ENCODE measurements around the gene CEACAM4. TPM values are rescaled to one million over a fixed set of nuclear protein-coding genes. Genes with fewer than 3 reads are reported as not detected.
A peak's percentile ranks its signal among the peaks of the same experiment; 100 is the strongest.

The CEACAM4 gene
- polyA plus RNA-seq, 4 donors = 0.06 to 0.39 TPM; not detected in 2

DNA sequence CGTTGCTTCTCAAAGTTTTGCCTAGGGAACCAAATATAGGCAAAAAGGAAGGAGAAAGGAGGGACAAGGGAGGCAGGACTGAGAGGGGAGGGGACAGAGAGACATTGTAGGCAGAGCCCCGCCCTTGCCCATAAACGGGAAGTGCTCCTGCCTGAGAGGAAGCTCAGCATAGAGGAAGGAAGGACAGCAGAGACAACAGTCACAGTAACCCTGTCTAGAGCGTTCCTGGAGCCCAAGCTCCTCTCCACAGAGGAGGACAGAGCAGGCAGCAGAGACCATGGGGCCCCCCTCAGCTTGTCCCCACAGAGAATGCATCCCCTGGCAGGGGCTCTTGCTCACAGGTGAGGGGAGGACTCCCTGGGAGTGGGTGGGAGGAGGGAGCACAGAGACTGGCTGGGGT is 50.9 kb downstream of the CEACAM4 start, which contains the start of gene CEACAM21:
CEACAM21 (plus strand) TSS at position 169 of the 400 bp plus-strand sequence; CDS start at position 278, 109 bp downstream.
- WGBS, 3 donors = 17 to 20% (median 19%) methylated on average over 4 of the region's 4 CpGs

DNA sequence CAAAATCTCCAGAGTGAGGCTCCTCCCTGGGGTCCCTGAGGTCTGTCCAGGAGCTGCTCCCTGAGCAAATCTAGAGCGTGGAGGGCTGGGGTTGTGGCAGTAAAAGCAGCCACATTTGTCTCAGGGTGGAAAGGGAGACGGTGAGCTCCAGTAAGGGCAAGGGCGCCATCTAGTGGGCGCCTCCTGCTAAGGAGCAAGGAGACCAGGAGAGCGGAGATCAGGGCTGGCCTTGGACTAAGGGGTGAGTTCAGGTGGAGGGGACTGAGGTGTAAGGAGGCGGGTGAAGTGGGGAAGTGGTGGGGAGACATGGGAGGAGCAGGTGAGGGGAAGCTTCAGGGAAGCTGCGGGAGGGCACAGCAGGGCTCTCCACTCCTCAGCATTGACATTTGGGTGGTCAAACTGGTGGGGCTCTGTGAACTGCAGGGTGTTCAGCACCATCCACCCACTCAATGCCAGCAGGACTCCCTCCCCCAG is 56.2 kb downstream of the CEACAM4 start:
- H3K4me1 ChIP-seq (ENCODE audit: control insufficient read depth in 3 of 3, insufficient read depth in 2 of 3, low read depth in 1 of 3, low read length in 2 of 3) = no peaks in the 10 kb centered on the region
- DNase-seq (peak; percentile 76 to 86), FAIRE-seq (no peak)
- H3K4me3 ChIP-seq (ENCODE audit: low read depth in 1 of 3, low read length in 3 of 3) = no peak overlapping the region
- H3K9me3 ChIP-seq (ENCODE audit: control insufficient read depth in 2 of 2, insufficient read depth in 1 of 2, low read depth in 1 of 2, low read length in 1 of 2) = peaks cover 0 to 3% of the 10 kb centered on the region in 2 donors
- H3K27ac ChIP-seq (ENCODE audit: low read depth in 1 of 3, low read length in 2 of 3) = no peak overlapping the region
- 2 to 3% (median 3%) methylated on average over 6 to 7 of the region's 7 CpGs for WGBS, 3 donors
- H3K27me3 ChIP-seq (ENCODE audit: control insufficient read depth in 3 of 3, insufficient read depth in 3 of 3, low read length in 3 of 3) = peaks cover 0 to 24% (median 0%) of the 10 kb centered on the region in 3 donors
- H3K36me3 ChIP-seq (ENCODE audit: control insufficient read depth in 3 of 3, insufficient read depth in 2 of 3, low read depth in 1 of 3, low read length in 3 of 3) = no peaks in the 10 kb centered on the region

More for the DNA sequence above, 50.9 kb downstream of the CEACAM4 start, which contains the start of gene CEACAM21:
- peaks cover 0 to 7% of the 10 kb centered on the region in 2 donors for H3K9me3 ChIP-seq (ENCODE audit: control insufficient read depth in 2 of 2, insufficient read depth in 1 of 2, low read depth in 1 of 2, low read length in 1 of 2)
- H3K4me1 ChIP-seq (ENCODE audit: control insufficient read depth in 3 of 3, insufficient read depth in 2 of 3, low read depth in 1 of 3, low read length in 2 of 3) = no peaks in the 10 kb centered on the region
- FAIRE-seq = no peak
- no peak within 1 kb of the TSS for H3K4me3 ChIP-seq (ENCODE audit: low read depth in 1 of 3, low read length in 3 of 3)
- H3K36me3 ChIP-seq (ENCODE audit: control insufficient read depth in 3 of 3, insufficient read depth in 2 of 3, low read depth in 1 of 3, low read length in 3 of 3) = no peaks in the 10 kb centered on the region
- peak in 1 of 2 donors; percentile 35 for DNase-seq
- H3K27ac ChIP-seq (ENCODE audit: low read depth in 1 of 3, low read length in 2 of 3) = peak within 1 kb of the TSS in 1 of 3 donors; percentile 52
- peaks cover 0 to 17% (median 0%) of the 10 kb centered on the region in 3 donors for H3K27me3 ChIP-seq (ENCODE audit: control insufficient read depth in 3 of 3, insufficient read depth in 3 of 3, low read length in 3 of 3)

DNA sequence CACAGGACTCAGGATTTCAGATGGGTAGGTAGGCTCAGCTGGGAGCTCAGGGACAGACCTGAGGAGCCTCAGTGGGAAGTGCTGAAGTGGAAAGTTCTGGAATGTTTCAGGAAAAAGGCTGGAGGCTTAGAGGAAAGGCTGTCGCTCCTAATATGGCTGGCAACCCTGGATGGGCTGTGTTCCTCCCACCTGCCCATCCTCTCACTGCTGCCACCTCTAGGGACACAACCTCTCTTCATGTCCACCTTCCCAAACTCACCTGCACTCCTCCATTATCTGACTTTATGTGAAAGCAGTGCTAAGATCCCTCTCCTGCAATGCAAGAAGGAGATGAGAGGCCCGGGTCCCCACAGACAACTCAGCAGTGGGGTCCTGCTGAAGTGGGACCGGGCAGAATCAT is 56.7 kb downstream of the CEACAM4 start:
- DNase-seq (no peak), FAIRE-seq (no peak)
- peaks cover 0 to 29% (median 0%) of the 10 kb centered on the region in 3 donors for H3K27me3 ChIP-seq (ENCODE audit: control insufficient read depth in 3 of 3, insufficient read depth in 3 of 3, low read length in 3 of 3)

DNA sequence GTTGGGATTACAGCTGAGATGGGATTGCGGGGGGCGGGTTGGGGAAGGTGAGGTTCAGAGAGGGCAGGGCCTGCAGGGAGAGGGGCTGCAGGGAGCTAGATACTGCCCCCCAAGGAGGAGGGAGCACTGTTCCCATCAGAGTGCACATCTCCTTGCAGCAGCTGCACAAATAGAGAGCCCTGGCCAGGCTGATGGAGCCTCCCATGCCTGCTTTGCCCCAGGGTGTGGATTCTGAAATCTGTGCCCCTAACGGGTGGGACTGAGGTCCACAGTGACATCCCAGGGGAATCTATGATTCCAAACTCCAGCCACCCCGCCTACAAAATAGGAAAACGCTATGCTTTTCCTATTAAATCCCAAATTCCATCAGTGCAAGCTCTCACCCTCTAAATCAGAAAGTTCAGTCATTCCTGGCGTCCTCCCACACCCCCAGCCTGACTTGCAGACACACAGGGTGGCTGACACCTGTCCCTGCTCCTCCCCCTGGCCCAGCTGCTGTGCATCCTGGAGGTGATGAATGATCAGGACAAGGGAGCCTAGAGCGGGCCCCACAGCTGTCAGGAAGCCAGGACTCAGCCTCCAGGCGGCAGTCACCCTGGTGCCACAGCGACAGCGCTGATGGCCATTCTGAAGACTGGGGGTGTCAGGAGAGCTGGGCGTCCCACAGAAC is 57.3 kb downstream of the CEACAM4 start:
- DNase-seq (no peak), FAIRE-seq (no peak)
- H3K4me1 ChIP-seq (ENCODE audit: control insufficient read depth in 3 of 3, insufficient read depth in 2 of 3, low read depth in 1 of 3, low read length in 2 of 3) = peaks cover 0 to 3% (median 0%) of the 10 kb centered on the region in 3 donors
- no peaks in the 10 kb centered on the region for H3K36me3 ChIP-seq (ENCODE audit: control insufficient read depth in 3 of 3, insufficient read depth in 2 of 3, low read depth in 1 of 3, low read length in 3 of 3)
- H3K4me3 ChIP-seq (ENCODE audit: low read depth in 1 of 3, low read length in 3 of 3) = no peak overlapping the region
- H3K9me3 ChIP-seq (ENCODE audit: control insufficient read depth in 2 of 2, insufficient read depth in 1 of 2, low read depth in 1 of 2, low read length in 1 of 2) = peaks cover 0 to 3% of the 10 kb centered on the region in 2 donors
- peaks cover 0 to 35% (median 0%) of the 10 kb centered on the region in 3 donors for H3K27me3 ChIP-seq (ENCODE audit: control insufficient read depth in 3 of 3, insufficient read depth in 3 of 3, low read length in 3 of 3)
- no peak overlapping the region for H3K27ac ChIP-seq (ENCODE audit: low read depth in 1 of 3, low read length in 2 of 3)
- WGBS, 3 donors = 56 to 58% (median 57%) methylated on average over 11 of the region's 11 CpGs

More for the DNA sequence above, 56.7 kb downstream of the CEACAM4 start:
- WGBS, 3 donors = 53 to 63% (median 57%) methylated on average over 3 of the region's 3 CpGs
- Histone ChIP-seq H3K4me1 (ENCODE audit: control insufficient read depth in 3 of 3, insufficient read depth in 2 of 3, low read depth in 1 of 3, low read length in 2 of 3) (peaks cover 0 to 1% (median 0%) of the 10 kb centered on the region in 3 donors), H3K27ac (ENCODE audit: low read depth in 1 of 3, low read length in 2 of 3) (no peak overlapping the region), H3K4me3 (ENCODE audit: low read depth in 1 of 3, low read length in 3 of 3) (no peak overlapping the region), H3K36me3 (ENCODE audit: control insufficient read depth in 3 of 3, insufficient read depth in 2 of 3, low read depth in 1 of 3, low read length in 3 of 3) (no peaks in the 10 kb centered on the region), H3K9me3 (ENCODE audit: control insufficient read depth in 2 of 2, insufficient read depth in 1 of 2, low read depth in 1 of 2, low read length in 1 of 2) (peaks cover 0 to 3% of the 10 kb centered on the region in 2 donors)

Other genes with a start within 250 kb of the CEACAM4 start
- 10 to 100 TPM in 3 of 4 donors, 1 to 10 TPM in 1; 9.4 to 36.4 (median 18.3) TPM for gene EXOSC5, start 229.7 kb downstream of the CEACAM4 start, polyA plus RNA-seq
- gene BCKDHA, start 229.3 kb downstream of the CEACAM4 start, polyA plus RNA-seq = 10 to 100 TPM; 19.9 to 34.0 (median 24.8) TPM
- 100 to 1,000 TPM in 1 of 4 donors, 10 to 100 TPM in 3; 27.5 to 125 (median 53.8) TPM for gene B3GNT8, start 199.7 kb downstream of the CEACAM4 start, polyA plus RNA-seq
- 100 to 1,000 TPM in 1 of 4 donors, 10 to 100 TPM in 3; 67.8 to 122 (median 90.5) TPM for gene DMAC2, start 187.2 kb downstream of the CEACAM4 start, polyA plus RNA-seq
- 100 to 1,000 TPM in 2 of 4 donors, 10 to 100 TPM in 2; 11.7 to 154 (median 83.5) TPM for gene ERICH4, start 183.9 kb downstream of the CEACAM4 start, polyA plus RNA-seq
- 1 to 10 TPM in 3 of 4 donors, not detected in 1; 1.1 to 4.6 (median 1.9) TPM for gene CEACAM21, start 50.9 kb downstream of the CEACAM4 start, polyA plus RNA-seq
- gene CEACAM7, start 61.2 kb upstream of the CEACAM4 start, polyA plus RNA-seq = under 1 TPM in 2 of 4 donors, not detected in 2; 0.15 to 0.33 TPM
- gene CEACAM5, start 81.6 kb upstream of the CEACAM4 start, polyA plus RNA-seq = 10 to 100 TPM in 2 of 4 donors, 1 to 10 TPM in 2; 2.7 to 47.5 (median 17.8) TPM
- 10 to 100 TPM in 3 of 4 donors, 1 to 10 TPM in 1; 8.5 to 45.8 (median 19.6) TPM for gene CEACAM6, start 128.5 kb upstream of the CEACAM4 start, polyA plus RNA-seq
- under 1 TPM in 2 of 4 donors, not detected in 2; 0.24 to 0.37 TPM for gene CEACAM3, start 169.5 kb upstream of the CEACAM4 start, polyA plus RNA-seq
- not detected for gene LYPD4, start 217.6 kb upstream of the CEACAM4 start, polyA plus RNA-seq
- not detected for gene DMRTC2, start 218.0 kb upstream of the CEACAM4 start, polyA plus RNA-seq
- gene RPS19, start 233.2 kb upstream of the CEACAM4 start, polyA plus RNA-seq = 1,000 to 10,000 TPM; 2,031 to 3,349 (median 2,770) TPM